H1 (cell line): Measurements from ENCODE around the gene OXCT2.

ENCODE experiments used
- CBX8 ChIP-seq: fragments of 300-800, 300-1000 bp; sonication (generic); IDR thresholded peaks from 2 replicates; pipeline ENCODE4 v1.7.1; 2016; ENCODE audit warnings: low read depth, low read length, borderline replicate concordance
- CTCF ChIP-seq, 3 experiments: IDR thresholded peaks; 1 replicate in 2 of 3; 2 replicates in 1 of 3; pipeline versions ENCODE4 v1.5.1 to v1.6.1; 2011; ENCODE audit warnings: low read length in 3 of 3, mild to moderate bottlenecking in 3 of 3, inconsistent platforms in 2 of 3, low read depth in 1 of 3, moderate library complexity in 1 of 3; ENCODE audit not compliant: insufficient read depth in 1 of 3; ENCODE audit errors: control extremely low read depth in 1 of 3
- EGR1 ChIP-seq: IDR thresholded peaks from 2 replicates; pipeline ENCODE4 v1.6.1; 2011; ENCODE audit warnings: low read depth, low read length, borderline replicate concordance
- EZH2 ChIP-seq: fragments of 200-600 bp; sonication (generic); IDR thresholded peaks from 2 replicates; pipeline ENCODE4 v1.7.1; 2012; ENCODE audit warnings: low read depth, mild to moderate bottlenecking, moderate library complexity, low read length, inconsistent platforms; ENCODE audit not compliant: severe bottlenecking
- JUN ChIP-seq: IDR thresholded peaks from 2 replicates; pipeline ENCODE4 v1.6.1; 2011; ENCODE audit warnings: low read depth, mild to moderate bottlenecking, improper control_type of control experiment, low read length
- JUND ChIP-seq: IDR thresholded peaks from 2 replicates; pipeline ENCODE4 v1.6.1; 2011; ENCODE audit warnings: mild to moderate bottlenecking, improper control_type of control experiment, low read length
- KDM1A ChIP-seq: fragments of 200-600, 300-600 bp; sonication (generic); IDR thresholded peaks from 2 replicates; pipeline ENCODE4 v1.7.1; 2016; ENCODE audit warnings: mild to moderate bottlenecking, low read length, borderline replicate concordance
- PHF8 ChIP-seq: fragments of 200-600 bp; sonication (generic); conservative IDR thresholded peaks from 2 replicates; pipeline ENCODE4 v1.7.1; 2012; ENCODE audit warnings: low read depth, mild to moderate bottlenecking, inconsistent platforms, low read length, moderate library complexity
- POLR2AphosphoS5 ChIP-seq: IDR thresholded peaks from 2 replicates; pipeline ENCODE4 v1.6.1; 2011; ENCODE audit warnings: low read depth, low read length
- RAD21 ChIP-seq, 2 experiments: IDR thresholded peaks in 1 of 2; conservative IDR thresholded peaks in 1 of 2; 2 replicates each; pipeline ENCODE4 v1.6.1; 2011; ENCODE audit warnings: low read depth in 2 of 2, low read length in 2 of 2, improper control_type of control experiment in 1 of 2, inconsistent platforms in 1 of 2, mild to moderate bottlenecking in 1 of 2, moderate library complexity in 1 of 2
- SIRT6 ChIP-seq: IDR thresholded peaks from one replicate; pipeline ENCODE4 v1.7.1; 2012; ENCODE audit warnings: low read length, inconsistent platforms
- TEAD4 ChIP-seq: IDR thresholded peaks from 2 replicates; pipeline ENCODE4 v1.6.1; 2012; ENCODE audit warnings: low read depth, low read length, inconsistent platforms, mixed read lengths

- TF ChIP-seq JUND (no peak), CTCF (IDR thresholded peaks at IDR 0.05; ENCODE audit: control extremely low read depth in 1 of 3, insufficient read depth in 1 of 3, low read depth in 1 of 3, low read length in 3 of 3) (no peak), RAD21 (IDR thresholded peaks at IDR 0.05 in 1 of 2, conservative IDR thresholded peaks at IDR 0.05 in 1 of 2; ENCODE audit: low read depth in 2 of 2, low read length in 2 of 2) (no peak), EGR1 (no peak), KDM1A (no peak), CBX8 (no peak), POLR2AphosphoS5 (no peak), EZH2 (no peak), JUN (no peak), PHF8 (no peak), SIRT6 (no peak), TEAD4 (no peak)
These were observed 31.5 kb upstream of the OXCT2 start for GRCh38 chr1:39802496-39803260.
